SKM-1 (cell line): Measurements from ENCODE around the gene ANKRD60.

ENCODE experiments used
- DNase-seq: peaks from one replicate; lab custom pipeline; 2025; ENCODE audit not compliant: unreplicated experiment; lab: John Stamatoyannopoulos, UW

ANKRD60 gene

GRCh38 chr20:58228484-58229197 is at the start of gene ANKRD60:
Gene ANKRD60, minus strand, starts transcription at chr20:58228653. Its CDS starts 0 bp downstream, at chr20:58228653.
- DNase-seq, result no peak

- DNase-seq, result no peak
These were observed 49.4 kb upstream of the ANKRD60 start for GRCh38 chr20:58277578-58278472.

GRCh38 chr20:58277107-58277506 is 48.7 kb upstream of the ANKRD60 start:
- no peak for DNase-seq

- no peak for DNase-seq
These were observed 45.9 kb upstream of the ANKRD60 start for GRCh38 chr20:58274384-58274783.

- DNase-seq, result no peak
These were observed 43.3 kb upstream of the ANKRD60 start for GRCh38 chr20:58271606-58272351.

- DNase-seq, result no peak
These were observed 40.6 kb upstream of the ANKRD60 start for GRCh38 chr20:58268936-58269619.

- no peak for DNase-seq
These were observed 40.0 kb upstream of the ANKRD60 start for GRCh38 chr20:58268421-58268821.

GRCh38 chr20:58267389-58268215 is 39.1 kb upstream of the ANKRD60 start:
- DNase-seq, result no peak

- DNase-seq, result no peak
These were observed 35.8 kb upstream of the ANKRD60 start for GRCh38 chr20:58264271-58264670.

GRCh38 chr20:58261660-58262059 is 33.2 kb upstream of the ANKRD60 start:
- DNase-seq, result no peak

GRCh38 chr20:58260006-58260405 is 31.6 kb upstream of the ANKRD60 start:
- DNase-seq, result no peak

GRCh38 chr20:58256842-58257241 is 28.4 kb upstream of the ANKRD60 start:
- no peak for DNase-seq

GRCh38 chr20:58256307-58256706 is 27.9 kb upstream of the ANKRD60 start:
- DNase-seq, result no peak

GRCh38 chr20:58254890-58255289 is 26.4 kb upstream of the ANKRD60 start:
- DNase-seq, result no peak

GRCh38 chr20:58251979-58252591 is 23.6 kb upstream of the ANKRD60 start:
- no peak for DNase-seq

- DNase-seq, result no peak
These were observed 23.0 kb upstream of the ANKRD60 start for GRCh38 chr20:58251348-58251978.

- DNase-seq, result no peak
These were observed 17.9 kb upstream of the ANKRD60 start for GRCh38 chr20:58246346-58246745.

GRCh38 chr20:58245931-58246330 is 17.5 kb upstream of the ANKRD60 start:
- DNase-seq, result no peak
